HEK293 (cell line): ENCODE measurements around the gene IRAK1BP1.
"Not testable (repeated sequence)": the region's sequence is repeated elsewhere in the genome, so short reads cannot be mapped to it uniquely, and the experiment has no call there.

ENCODE experiments used
- MYNN ChIP-seq: fragments of 450-650 bp; formaldehyde crosslinking; IDR thresholded peaks from 2 replicates; pipeline ENCODE4 v1.5.1; 2016; ENCODE audit warnings: missing biosample characterization, missing genetic modification characterization, borderline replicate concordance
- ZNF138 ChIP-seq: fragments of 450-650 bp; formaldehyde crosslinking; IDR thresholded peaks from 2 replicates; pipeline ENCODE4 v1.5.1; 2016; ENCODE audit warnings: missing biosample characterization, missing genetic modification characterization, borderline replicate concordance

DNA sequence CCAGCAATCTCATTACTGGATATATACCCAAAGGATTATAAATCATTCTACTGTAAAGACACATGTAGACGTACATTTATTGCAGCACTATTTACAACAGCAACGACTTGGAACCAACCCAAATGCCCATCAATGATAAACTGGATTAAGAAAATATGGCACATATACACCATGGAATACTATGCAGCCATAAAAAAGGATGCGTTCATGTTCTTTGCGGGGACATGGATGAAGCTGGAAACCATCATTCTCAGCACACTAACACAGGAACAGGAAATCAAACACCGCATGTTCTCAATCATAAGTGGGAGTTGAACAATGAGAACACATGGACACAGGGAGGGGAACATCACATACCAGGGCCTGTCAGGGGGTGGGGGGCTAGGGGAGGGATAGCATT is 22.6 kb downstream of the IRAK1BP1 start:
- TF ChIP-seq ZNF138, MYNN (tag by site-specific recombination): not testable (repeated sequence)
